Measurements from ENCODE around the gene LNPK.
A peak's percentile ranks its signal among the peaks of the same experiment; 100 is the strongest.
"Not testable (repeated sequence)": the region's sequence is repeated elsewhere in the genome, so short reads cannot be mapped to it uniquely, and the experiment has no call there.

Gene LNPK

GRCh38 chr2:176001916-176002687 lies at the start of gene LNPK:
Gene LNPK, minus strand, starts transcription at chr2:176002267. Its CDS starts 6,683 bp downstream, at chr2:175995584.
- Histone ChIP-seq H3K27ac (peak within 1 kb of the TSS; percentile 66 to 93 (median 84)), H3K4me3 (peak within 1 kb of the TSS; percentile 61 to 87 (median 78))

DNA sequence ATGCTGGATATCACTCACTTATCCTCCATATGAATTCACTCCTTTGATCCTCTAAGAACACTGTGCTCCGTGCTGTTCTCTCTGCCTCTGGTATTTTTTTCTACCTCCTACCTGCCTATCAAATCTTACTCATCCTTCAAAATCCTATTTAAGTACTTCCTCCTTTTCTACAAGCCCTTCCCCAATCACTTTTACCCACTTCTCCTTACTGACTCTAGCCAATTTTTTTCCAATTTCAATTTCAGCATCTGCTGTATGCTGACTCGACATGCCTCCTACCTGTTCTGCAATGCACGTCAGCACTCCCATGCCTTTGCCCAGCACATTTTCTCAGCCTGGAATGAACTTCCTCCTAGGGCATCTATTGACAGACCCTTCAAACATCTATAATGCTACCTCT lies 37.3 kb upstream of the LNPK start:
- Histone ChIP-seq H3K27ac (no peak overlapping the region), H3K4me3 (no peak overlapping the region)

DNA sequence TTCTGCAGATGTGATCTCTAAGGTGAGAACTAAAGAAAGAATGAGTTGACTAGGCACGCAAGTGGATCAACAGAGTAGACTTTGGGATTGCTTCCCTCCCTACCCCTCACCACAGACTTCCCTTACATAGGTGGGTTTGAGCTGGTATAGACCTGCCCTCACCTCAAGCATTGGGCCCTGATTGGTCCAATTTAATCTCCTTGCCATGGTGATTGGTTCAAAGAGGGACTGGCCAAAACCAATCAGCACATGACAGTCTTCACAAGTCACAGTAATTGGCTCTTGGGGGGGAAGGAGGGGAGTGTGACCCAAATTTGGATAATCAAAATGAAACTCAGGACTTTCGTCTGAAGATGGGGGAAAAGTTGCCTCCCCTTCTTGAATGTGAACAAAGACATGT lies 36.6 kb upstream of the LNPK start:
- Histone ChIP-seq H3K4me3 (no peak overlapping the region), H3K27ac (no peak overlapping the region)

- Histone ChIP-seq H3K27ac (no peak overlapping the region), H3K4me3 (no peak overlapping the region)
Observed at GRCh38 chr2:176035013-176035691, 33.1 kb upstream of the LNPK start.

- H3K4me3 ChIP-seq: no peak overlapping the region
- H3K27ac ChIP-seq: no peak overlapping the region
Observed at GRCh38 chr2:176027806-176028205, 25.7 kb upstream of the LNPK start.

- no peak overlapping the region for H3K4me3 ChIP-seq
- no peak overlapping the region for H3K27ac ChIP-seq
Observed at GRCh38 chr2:176025932-176026331, 23.9 kb upstream of the LNPK start.

DNA sequence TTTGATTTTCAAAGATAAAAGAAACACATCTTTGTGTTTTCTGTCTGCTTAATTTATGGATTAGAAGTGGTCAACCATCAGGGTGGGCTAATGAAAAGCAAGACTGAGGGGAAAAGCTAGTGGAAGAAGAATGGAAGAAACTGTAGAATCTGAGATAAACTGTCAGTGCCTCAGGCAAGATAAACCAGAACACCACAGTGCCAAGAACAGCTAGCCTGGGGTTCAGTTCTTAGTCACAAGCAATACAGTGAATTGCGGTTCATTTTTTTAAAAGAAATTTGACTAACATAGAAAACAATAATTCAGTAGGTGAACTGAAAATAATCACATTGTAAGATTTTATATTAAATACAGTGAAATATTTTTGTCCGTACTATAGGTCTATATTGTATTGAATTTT lies 22.0 kb upstream of the LNPK start:
- Histone ChIP-seq H3K4me3 (no peak overlapping the region), H3K27ac (no peak overlapping the region)

- Histone ChIP-seq H3K27ac (no peak overlapping the region), H3K4me3 (no peak overlapping the region)
Observed at GRCh38 chr2:176022048-176022447, 20.0 kb upstream of the LNPK start.

- no peak overlapping the region for H3K4me3 ChIP-seq
- H3K27ac ChIP-seq: no peak overlapping the region
Observed at GRCh38 chr2:176020400-176020799, 18.3 kb upstream of the LNPK start.

GRCh38 chr2:176018708-176019107 lies 16.6 kb upstream of the LNPK start:
- Histone ChIP-seq H3K27ac (no peak overlapping the region), H3K4me3 (no peak overlapping the region)

- Histone ChIP-seq H3K27ac (no peak overlapping the region), H3K4me3 (no peak overlapping the region)
Observed at GRCh38 chr2:176009445-176009844, 7.4 kb upstream of the LNPK start.

- no peak overlapping the region for H3K27ac ChIP-seq
Observed at GRCh38 chr2:176004934-176005333, 2.9 kb upstream of the LNPK start.

GRCh38 chr2:176003958-176004357 lies 1.9 kb upstream of the LNPK start:
- no peak overlapping the region for H3K27ac ChIP-seq
- H3K4me3 ChIP-seq: no peak overlapping the region

More at GRCh38 chr2:176004934-176005333, 2.9 kb upstream of the LNPK start:
- H3K4me3 ChIP-seq: no peak overlapping the region

DNA sequence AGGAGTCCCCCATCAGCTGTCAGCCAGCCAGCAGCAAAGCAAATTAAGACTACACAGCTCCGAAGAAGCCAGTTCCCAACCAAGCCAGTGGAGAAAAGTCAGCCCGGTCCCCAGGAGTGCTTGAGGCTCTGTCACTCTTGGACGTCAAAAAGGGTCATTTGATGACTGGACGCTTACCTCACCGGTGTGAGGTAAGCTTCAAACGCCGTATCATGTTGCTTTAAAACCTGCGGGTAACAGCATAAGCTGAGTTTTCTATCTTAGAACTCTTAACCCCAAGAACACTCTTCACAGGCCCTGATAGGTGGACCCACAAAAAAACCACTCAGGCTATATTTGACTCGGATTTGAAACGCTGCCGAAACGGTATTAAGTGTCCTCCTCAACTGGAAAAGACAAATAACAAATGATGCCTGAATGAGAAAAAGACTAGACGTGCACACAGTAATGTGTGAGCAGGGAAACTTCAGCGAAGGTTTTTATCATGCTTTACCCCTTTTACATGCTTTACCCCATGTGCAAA lies 682 bp upstream of the LNPK start:
- Histone ChIP-seq H3K4me3 (peak overlapping the region; percentile 61 to 87 (median 78)), H3K27ac (peak overlapping the region in 20 of 21 experiments; percentile 42 to 93 (median 84))

DNA sequence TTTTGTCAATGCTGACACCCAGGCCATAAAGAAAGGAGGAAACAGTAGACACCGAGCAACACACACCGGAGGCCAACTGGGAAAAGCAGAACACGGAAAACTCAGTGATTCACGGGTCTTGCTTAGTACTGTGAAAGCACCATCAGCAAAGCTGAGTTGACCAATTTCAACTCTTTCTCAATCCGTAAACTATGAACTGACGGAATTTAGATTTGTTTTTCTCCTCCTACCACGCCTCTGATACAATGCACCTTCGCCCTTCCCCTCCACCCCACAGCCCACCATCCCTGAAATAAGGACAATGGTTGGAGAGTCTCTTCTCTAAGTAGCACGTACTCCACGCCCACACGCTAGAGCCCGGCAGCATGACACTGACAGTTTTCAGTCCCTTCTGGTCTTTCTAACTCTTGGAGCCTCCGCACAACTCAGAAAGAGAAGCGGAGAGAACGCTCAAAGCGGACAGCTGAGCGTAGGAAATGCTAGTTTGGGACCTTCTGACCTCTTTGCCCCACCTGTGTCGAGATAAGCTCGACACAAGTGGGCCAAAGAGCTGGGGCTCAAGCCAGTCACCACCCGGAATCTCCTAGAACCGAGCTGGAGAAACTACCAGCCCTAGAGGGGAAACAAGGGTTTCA lies 669 bp downstream of the LNPK start:
- Histone ChIP-seq H3K4me3 (peak overlapping the region; percentile 61 to 87 (median 78)), H3K27ac (peak overlapping the region; percentile 66 to 93 (median 84))

DNA sequence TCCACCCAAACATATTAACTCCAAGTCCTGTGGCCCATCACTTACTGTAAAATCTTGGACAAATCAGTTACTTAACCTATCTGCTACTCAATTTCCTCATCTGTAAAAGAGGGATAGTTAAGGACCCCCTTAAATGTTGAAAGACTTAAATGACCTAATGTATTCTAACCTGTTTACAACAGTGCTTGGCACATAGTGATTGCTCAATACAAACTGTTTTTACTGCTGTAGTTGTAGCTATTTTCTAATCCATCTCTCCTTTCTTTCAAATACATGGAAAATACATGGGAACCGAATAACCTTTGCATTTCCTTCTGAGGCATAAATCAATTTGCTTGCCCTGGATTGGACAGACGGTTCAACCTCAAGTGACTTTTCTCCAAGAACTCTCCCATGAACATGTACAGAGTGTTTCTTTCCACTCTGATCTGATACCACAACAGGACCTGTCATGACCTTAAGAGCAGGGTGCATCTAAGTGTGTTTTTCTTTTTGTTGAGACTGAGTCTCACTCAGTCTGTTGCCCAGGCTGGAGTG lies 2.7 kb downstream of the LNPK start:
- no peak overlapping the region for H3K27ac ChIP-seq

GRCh38 chr2:175990099-175990498 lies 12.0 kb downstream of the LNPK start:
- H3K27ac ChIP-seq: no peak overlapping the region

More for the DNA sequence above, 2.7 kb downstream of the LNPK start:
- H3K4me3 ChIP-seq: no peak overlapping the region

GRCh38 chr2:175987126-175987525 lies 14.9 kb downstream of the LNPK start:
- not testable (repeated sequence) for H3K27ac ChIP-seq, H3K4me3 ChIP-seq

More at GRCh38 chr2:175990099-175990498, 12.0 kb downstream of the LNPK start:
- no peak overlapping the region for H3K4me3 ChIP-seq

- no peak overlapping the region for H3K27ac ChIP-seq
- H3K4me3 ChIP-seq: no peak overlapping the region
Observed at GRCh38 chr2:175984846-175985245, 17.2 kb downstream of the LNPK start.

DNA sequence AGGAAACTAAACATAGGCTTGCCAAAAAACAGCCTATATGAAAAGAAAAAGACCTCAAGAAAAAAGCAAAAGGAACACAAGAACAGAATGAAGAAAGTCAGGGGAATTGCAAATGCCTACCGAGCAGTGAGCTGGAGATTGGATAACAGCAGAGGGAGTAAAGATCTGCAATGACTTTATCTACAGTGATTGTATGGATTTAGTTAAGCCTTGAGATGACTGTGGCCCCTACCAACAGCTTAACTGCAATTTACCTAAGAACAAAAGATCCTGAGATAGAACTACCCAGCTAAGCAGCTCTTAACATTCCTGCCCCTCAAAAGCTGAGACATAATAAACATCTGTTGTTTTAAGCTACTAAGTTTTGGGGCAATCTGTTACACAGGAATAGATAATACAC lies 20.5 kb downstream of the LNPK start:
- Histone ChIP-seq H3K27ac (no peak overlapping the region), H3K4me3 (no peak overlapping the region)
